ACC112 (cell line): Measurements from ENCODE around the gene TGFBR1.
"Not testable (repeated sequence)": the region's sequence is repeated elsewhere in the genome, so short reads cannot be mapped to it uniquely, and the experiment has no call there.

ENCODE experiments used
- H2AFZ ChIP-seq: fragments of 200-600 bp; sonication (generic); one replicate; pipeline ENCODE4 v1.6.0; 2017; ENCODE audit warnings: antibody characterized with exemption, low read length; ENCODE audit not compliant: unreplicated experiment
- H3K27ac ChIP-seq: fragments of 200-600 bp; sonication (generic); 2 replicates; pipeline ENCODE4 v1.5.1; 2014; ENCODE audit warnings: low read depth, mild to moderate bottlenecking, antibody characterized with exemption, low read length, moderate library complexity
- H3K27me3 ChIP-seq: fragments of 200-600 bp; sonication (generic); 2 replicates; pipeline ENCODE4 v1.6.1; 2014; ENCODE audit warnings: mild to moderate bottlenecking, antibody characterized with exemption, low read length, moderate library complexity, mixed read lengths; ENCODE audit not compliant: insufficient read depth
- H3K36me3 ChIP-seq: fragments of 200-600 bp; sonication (generic); 2 replicates; pipeline ENCODE4 v1.6.1; 2016; ENCODE audit warnings: mild to moderate bottlenecking, antibody characterized with exemption, low read length, moderate library complexity, mixed read lengths; ENCODE audit not compliant: insufficient read depth
- H3K4me1 ChIP-seq: fragments of 200-600 bp; sonication (generic); one replicate; pipeline ENCODE4 v1.6.1; 2016; ENCODE audit warnings: low read length, mixed read lengths; ENCODE audit not compliant: insufficient read depth, unreplicated experiment, control insufficient read depth
- H3K4me3 ChIP-seq: fragments of 200-600 bp; sonication (generic); 2 replicates; pipeline ENCODE4 v1.5.1; 2014; ENCODE audit warnings: mild to moderate bottlenecking, low read depth, low read length
- H3K79me2 ChIP-seq: fragments of 200-600 bp; sonication (generic); one replicate; pipeline ENCODE4 v1.6.0; 2016; ENCODE audit warnings: low read length; ENCODE audit not compliant: control insufficient read depth, unreplicated experiment, insufficient read depth

The TGFBR1 gene

DNA sequence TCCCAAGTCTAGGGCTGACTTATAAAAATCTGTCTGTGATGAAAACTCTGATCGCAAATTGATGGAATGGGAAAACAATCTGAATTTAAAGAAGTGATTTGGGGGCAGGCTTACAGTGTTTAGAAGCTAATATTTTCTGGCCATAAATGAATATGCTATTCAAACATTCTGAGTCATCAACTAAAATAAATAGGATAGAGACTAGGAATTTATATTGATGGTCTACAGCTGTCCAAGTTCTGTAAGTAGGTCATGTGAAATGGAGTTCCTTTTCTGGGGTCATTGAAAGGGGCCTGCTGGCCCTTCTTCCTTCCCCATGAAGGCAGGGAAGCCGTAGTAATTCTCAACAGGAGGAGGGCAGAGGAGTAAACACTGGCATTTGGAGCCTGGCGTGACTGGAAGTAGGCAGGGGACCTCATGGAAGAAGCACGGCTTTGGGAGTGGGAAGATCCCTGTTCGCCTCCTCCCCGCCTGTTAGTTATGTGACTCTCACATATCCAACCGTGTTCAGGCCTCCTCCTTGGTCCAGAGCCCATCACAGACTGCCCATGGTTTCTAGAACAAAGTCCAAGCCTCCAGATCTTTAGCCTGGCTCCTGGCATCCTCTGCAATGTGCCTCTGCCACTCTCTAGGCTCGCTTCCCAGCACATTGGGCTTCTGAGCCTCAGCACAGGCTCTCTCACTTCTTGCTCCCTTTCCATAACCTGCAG, 85.1 kb downstream of the TGFBR1 start:
- Histone ChIP-seq H3K36me3 (no peaks in the 10 kb centered on the region), H3K27me3 (peaks cover 49% of the 10 kb centered on the region), H3K27ac (no peak overlapping the region), H3K4me3 (no peak overlapping the region), H3K4me1 (peaks cover 8% of the 10 kb centered on the region), H3K79me2 (no peaks in the 10 kb centered on the region), H2AFZ (no peak overlapping the region)

DNA sequence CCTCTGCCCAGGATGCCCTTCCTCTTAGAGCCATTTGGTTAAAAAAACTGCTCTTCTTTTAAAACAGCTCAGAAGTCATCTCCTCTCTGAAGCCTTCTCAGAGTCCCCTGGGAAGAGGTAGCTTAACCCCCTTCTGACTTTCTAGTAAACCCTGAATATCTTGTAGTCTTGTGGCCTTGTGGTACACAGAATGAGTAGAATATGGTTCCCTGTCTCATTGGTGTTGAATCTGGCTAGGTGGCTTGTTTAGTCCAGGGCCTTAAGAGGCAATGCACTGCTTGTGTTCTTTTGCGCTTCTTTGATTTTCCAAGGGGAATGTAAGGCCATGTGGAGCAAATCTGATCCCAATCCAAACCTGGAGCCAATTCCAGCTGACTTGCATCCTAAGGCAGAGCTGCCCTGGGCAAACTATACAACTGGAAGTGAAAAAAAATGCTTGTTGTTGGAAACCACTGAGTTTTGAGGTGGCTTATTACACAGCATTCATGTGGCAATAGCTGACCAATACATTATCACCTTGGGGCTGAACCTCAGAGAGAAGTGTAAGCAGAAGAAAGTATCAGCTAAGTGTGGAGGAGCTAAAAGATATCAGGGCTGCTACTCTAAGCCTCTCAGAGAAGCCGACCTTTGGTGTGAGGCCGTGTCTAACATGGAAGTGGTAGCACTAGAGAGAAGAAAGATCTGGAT, 85.8 kb downstream of the TGFBR1 start:
- Histone ChIP-seq H3K27ac (no peak overlapping the region), H3K79me2 (no peaks in the 10 kb centered on the region), H3K36me3 (no peaks in the 10 kb centered on the region), H3K4me1 (peaks cover 8% of the 10 kb centered on the region), H3K27me3 (peaks cover 49% of the 10 kb centered on the region), H2AFZ (no peak overlapping the region), H3K4me3 (no peak overlapping the region)

DNA sequence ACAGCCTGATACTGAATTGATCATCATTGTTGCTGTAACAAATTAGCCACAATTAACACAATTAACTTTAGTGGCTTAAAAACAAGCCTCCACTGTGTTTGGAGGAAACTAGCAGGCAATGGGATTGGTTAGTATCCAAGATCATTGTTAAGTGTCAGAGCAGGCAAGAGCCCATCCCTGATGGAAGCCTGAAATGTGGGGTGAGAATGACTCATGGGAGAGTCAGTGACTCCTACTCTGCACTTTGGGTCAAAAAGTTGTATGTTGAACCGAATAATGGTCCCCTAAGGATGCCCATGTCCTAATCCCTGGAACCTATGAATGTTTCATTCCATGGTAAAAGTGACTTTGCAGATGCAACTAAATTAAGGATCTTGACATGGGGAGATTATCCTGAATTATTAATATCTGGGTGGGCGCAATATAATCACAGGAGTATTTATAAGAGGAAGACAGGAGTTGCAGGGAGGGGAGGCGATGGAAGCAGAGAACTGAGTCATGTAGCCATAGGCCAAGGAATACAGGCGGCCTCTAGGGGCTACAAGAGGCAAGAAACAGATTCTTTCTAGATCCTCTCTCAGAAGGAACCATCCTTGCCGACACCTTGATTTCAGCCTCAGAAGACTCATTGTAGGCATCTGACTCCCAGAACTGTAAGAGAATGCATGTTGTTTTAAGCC, 88.0 kb downstream of the TGFBR1 start:
- Histone ChIP-seq H2AFZ (no peak overlapping the region), H3K4me3 (no peak overlapping the region), H3K4me1 (peaks cover 8% of the 10 kb centered on the region), H3K27me3 (peaks cover 50% of the 10 kb centered on the region), H3K79me2 (no peaks in the 10 kb centered on the region), H3K36me3 (no peaks in the 10 kb centered on the region), H3K27ac (no peak overlapping the region)

DNA sequence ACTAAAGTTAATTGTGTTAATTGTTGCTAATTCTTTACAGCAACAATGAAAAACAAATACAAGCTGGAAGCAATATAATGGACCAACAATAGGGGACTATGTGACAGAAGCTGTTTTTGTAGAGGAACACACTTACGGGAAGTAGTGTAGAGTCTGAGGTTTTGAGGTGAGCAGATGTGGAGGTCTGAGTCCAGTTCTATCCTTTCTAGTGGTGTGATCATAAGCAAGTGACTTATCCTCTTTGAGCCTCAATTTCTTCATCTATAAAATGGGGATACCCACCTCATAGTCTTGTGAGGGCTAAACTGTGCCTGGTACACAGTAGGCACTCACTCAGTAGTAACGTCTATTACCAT, 88.5 kb downstream of the TGFBR1 start:
- Histone ChIP-seq H3K4me3 (no peak overlapping the region), H3K27me3 (peaks cover 50% of the 10 kb centered on the region), H3K79me2 (no peaks in the 10 kb centered on the region), H3K4me1 (peaks cover 8% of the 10 kb centered on the region), H3K27ac (no peak overlapping the region), H2AFZ (no peak overlapping the region), H3K36me3 (no peaks in the 10 kb centered on the region)

DNA sequence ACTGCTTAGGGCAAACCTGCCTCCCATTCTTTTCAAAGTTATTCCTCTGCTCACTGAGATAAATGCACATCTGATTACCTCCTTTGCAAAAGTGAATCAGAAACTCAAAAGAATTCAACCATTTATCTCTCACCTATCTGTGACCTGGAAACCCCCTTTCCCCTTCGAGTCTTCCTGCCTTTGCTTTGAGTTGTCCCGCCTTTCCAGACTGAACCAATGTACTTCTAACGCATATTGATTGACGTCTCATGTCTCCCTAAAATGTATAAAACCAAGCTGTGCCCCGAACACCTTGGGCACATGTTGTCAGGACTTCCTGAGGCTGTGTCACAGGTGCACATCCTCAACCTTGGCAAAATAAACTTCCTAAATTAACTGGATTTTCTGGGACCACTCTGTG, 91.6 kb downstream of the TGFBR1 start:
- H3K27me3 ChIP-seq, result peaks cover 38% of the 10 kb centered on the region
- H3K36me3 ChIP-seq, H2AFZ ChIP-seq, H3K79me2 ChIP-seq, H3K27ac ChIP-seq, H3K4me1 ChIP-seq, H3K4me3 ChIP-seq: not testable (repeated sequence)

DNA sequence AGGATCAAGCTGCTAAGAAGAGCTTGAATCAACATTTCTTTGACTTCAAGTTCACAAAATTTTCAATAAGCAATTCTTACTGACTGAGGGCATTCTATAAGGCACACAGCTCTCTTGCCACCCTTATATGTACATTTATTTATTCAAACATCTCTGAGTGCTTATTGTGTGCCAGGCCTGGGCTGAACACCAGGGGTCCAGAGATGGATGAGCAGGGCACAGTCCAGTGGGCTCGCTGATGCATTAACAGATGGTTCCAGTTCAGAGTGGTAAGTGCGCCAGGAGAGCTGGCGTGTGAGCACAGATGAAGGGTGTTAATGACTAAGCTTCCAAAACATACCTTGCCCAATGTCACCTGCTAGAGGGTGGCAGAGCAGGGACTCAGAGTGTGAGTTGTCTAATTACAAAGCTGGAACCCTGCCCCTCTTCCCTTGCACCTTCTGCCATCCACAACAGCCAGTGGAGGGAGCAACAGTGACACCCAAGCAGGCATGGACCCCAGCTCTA, 92.3 kb downstream of the TGFBR1 start:
- Histone ChIP-seq H3K79me2 (no peaks in the 10 kb centered on the region), H2AFZ (no peak overlapping the region), H3K4me1 (peaks cover 8% of the 10 kb centered on the region), H3K36me3 (no peaks in the 10 kb centered on the region), H3K27me3 (peaks cover 34% of the 10 kb centered on the region), H3K27ac (no peak overlapping the region), H3K4me3 (no peak overlapping the region)

DNA sequence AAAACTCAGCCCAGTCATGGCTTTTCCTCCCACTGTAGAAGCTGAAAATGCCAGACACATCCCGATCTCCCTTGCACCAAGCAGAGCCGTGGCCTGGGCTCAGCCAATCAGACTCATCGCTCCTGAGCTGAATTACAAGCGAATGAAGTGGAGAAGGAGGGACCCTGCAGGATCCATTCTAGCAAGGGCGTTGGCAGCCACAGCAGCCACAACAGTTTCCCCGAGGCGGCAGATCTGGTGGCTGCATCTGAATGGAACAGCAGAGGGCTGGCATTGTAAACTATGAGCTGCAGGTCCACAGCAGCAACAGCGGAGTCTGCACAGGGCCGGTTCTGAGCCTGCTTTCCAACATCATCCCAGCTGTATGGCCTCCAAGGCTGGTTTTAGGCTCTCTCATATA, 93.1 kb downstream of the TGFBR1 start:
- Histone ChIP-seq H3K27me3 (peaks cover 34% of the 10 kb centered on the region), H3K4me1 (peaks cover 4% of the 10 kb centered on the region), H3K27ac (no peak overlapping the region), H3K36me3 (no peaks in the 10 kb centered on the region), H3K79me2 (no peaks in the 10 kb centered on the region), H3K4me3 (no peak overlapping the region), H2AFZ (no peak overlapping the region)

DNA sequence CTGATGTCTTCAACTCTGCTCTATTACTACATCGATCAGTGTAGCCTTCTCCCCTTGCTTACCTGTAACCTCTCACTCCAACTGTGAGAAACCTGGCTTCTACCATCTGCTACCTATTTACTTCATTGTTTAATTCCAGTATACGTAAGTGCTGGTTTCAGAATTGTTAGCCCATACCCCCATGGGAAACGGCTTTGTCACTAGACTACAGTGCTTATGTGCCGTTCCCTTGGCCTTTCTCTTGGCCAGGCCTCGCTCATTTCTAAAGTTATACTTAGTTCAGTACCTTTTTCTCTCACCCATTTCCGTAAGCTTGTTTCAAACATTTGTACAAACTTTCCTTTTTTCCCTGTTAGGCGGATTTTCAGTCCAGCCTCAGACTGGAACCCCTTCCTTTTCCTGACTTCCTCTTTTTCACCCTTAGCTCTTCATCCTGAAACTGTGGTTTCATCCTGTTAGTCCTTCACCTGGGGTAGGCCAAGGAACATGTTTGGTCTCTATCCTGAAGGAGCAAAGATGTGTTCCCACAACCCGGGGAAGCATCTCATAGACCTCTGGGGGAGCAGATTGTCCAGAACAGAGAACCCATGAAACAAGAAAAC, 95.1 kb downstream of the TGFBR1 start:
- Histone ChIP-seq H3K4me1 (no peaks in the 10 kb centered on the region), H3K36me3 (no peaks in the 10 kb centered on the region), H3K27ac (no peak overlapping the region), H2AFZ (no peak overlapping the region), H3K4me3 (no peak overlapping the region), H3K27me3 (peaks cover 28% of the 10 kb centered on the region), H3K79me2 (no peaks in the 10 kb centered on the region)

DNA sequence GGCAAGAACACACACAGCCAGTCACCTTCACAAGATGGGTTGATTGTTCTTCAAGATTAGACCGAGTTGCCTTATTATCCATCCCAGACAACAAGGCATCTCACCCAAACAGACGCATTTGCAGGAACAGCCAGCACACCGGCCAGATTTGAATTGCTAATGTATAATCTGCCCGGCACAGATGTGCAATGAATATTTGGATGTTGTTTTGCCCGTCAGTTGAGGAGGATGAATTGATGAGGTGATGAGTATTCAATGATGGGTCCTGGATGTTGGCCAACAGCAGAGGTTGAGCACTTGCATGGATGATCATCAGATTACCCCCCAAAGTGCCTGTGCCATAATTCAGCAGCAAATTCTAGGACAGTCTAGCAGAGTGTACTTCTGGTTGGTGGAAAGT, 96.7 kb downstream of the TGFBR1 start:
- Histone ChIP-seq H2AFZ (no peak overlapping the region), H3K4me3 (no peak overlapping the region), H3K27ac (no peak overlapping the region), H3K79me2 (no peaks in the 10 kb centered on the region), H3K36me3 (no peaks in the 10 kb centered on the region), H3K4me1 (no peaks in the 10 kb centered on the region), H3K27me3 (peaks cover 21% of the 10 kb centered on the region)
